DMS53 treated with DMSO at 0.1 percent for 48 hours (cell line): ENCODE measurements around the gene PPP1R9A.

Source experiments
- DNase-seq: peaks from one replicate; lab custom pipeline; 2025; ENCODE audit not compliant: unreplicated experiment; lab: John Stamatoyannopoulos, UW

The PPP1R9A gene

GRCh38 chr7:95190515-95190914 lies 283.1 kb downstream of the PPP1R9A start:
- DNase-seq, result no peak

GRCh38 chr7:95191795-95192194 lies 284.4 kb downstream of the PPP1R9A start:
- no peak for DNase-seq

DNA sequence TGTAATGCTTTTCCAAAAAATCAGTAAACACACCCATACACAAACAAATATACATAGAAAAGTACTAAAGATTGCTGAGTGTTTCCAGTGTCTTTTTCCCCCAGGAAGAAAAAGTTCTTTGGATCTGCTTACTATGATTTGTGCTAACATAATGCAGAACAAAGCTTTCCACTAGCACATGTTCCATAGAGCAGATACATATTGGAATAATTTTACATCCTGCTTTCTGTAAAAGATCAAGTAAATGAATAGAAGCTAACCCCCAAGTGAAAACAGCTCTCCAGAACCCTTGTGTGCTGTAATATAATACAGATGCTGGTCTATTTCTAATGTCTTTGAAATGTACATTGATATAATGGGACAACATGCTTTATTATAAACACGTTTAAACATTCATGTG lies 291.5 kb downstream of the PPP1R9A start:
- DNase-seq, result no peak

DNA sequence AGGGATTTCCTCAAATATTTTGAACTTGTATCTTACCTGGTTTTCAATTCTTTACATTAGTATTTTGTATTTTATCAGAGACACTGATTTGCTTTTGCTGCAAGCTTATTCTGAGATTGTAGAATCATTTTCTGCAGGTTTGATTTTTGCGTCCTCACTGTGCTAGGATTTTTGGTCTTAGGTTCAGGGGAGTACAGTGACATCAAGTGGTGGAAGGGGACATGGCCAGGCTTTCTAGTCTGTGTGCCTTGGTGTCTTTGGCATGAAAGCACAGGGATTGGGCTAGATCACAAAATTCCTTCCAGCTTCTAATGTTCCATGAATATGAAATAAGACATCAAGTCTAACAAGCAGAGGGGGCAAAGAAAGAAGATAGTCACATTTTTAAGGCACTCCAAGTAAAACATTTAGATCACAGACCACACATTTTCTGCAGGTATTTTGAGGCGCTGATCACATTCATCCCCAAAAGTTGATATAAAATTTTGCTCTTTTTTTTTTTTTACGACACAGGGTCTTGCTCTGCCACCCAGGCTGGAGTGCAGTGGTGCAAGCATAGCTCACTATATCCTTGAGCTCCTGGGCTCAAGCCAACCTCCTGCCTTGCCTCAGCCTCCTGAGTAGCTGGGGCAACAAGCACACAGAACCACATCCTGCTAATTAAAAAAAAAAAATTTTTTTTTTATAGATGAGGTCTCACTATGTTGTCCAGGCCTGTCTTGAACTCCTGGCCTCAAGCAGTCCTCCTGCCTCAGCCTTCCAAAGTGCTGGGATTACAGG lies 292.6 kb downstream of the PPP1R9A start:
- peak; percentile 74 for DNase-seq

DNA sequence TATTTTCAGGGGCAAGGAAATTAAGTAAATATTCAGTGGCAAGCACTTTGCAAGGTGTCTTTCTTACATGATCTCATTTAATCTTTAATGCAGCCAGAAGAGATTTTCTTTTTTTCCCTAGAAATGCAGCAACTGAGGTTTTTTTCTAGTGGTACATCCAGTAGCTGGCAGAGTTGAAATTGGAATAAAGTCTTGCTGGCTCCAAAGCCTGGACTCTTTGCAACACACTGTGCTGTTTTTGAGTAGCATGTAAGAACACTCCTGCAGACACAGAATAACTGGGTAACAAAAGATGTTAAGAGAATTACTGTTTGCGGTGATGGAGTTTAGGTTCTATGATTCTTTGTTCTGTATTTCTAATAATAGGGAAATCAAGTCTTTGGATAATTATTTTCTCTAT lies 293.3 kb downstream of the PPP1R9A start:
- DNase-seq, result no peak

DNA sequence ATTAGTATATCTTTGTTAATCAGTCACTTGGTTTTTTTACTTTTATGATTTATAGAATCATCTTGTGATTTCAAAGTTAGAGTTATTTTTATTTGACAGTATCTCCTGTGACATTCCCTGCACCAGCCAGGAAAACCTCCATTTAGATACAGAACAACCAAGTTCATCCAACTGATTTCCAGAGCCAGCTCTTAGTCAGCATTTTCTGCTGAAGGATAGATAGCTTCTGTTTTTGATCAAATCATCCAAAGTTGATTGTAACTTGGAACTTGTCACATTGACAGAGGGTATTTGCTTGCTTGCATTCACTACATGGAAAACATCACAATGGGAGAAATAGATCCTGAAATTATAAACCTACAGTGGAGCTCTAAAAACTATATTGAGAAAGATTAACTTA lies 294.3 kb downstream of the PPP1R9A start:
- DNase-seq, result no peak

DNA sequence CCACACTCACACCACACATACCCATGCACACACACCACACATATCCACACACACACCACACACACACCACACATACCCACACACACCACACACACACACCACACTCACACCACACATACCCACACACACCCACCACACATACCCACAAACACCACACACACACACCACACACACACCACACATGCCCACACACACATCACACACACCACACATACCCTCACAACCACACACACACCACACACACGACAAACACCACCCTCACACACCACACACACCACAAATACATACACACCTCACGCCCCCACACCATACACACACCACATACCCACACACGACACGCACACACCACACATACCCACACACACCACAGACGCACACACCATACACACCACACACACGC lies 297.2 kb downstream of the PPP1R9A start:
- DNase-seq, result no peak

GRCh38 chr7:95205665-95206225 lies 298.4 kb downstream of the PPP1R9A start:
- DNase-seq, result no peak

GRCh38 chr7:95209276-95209675 lies 301.9 kb downstream of the PPP1R9A start:
- no peak for DNase-seq

DNA sequence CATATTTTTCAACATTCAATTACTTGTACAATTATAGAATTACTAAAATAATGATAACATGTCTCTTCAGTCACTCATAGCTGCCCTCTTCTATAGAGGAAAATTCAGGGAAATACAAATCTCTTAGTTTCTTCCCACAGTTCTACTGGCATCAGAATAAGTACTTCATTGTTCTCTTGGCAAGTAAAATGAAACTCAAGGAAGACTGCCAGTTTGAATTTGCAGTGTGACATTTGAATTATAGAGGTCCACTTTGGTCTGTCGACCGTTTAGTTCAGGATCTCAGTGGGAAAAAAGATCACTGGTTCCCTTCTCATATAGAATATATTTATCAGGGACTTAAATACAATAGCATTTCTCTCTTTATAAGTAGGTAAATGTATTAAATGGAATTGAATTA lies 302.4 kb downstream of the PPP1R9A start:
- DNase-seq, result no peak

GRCh38 chr7:95213148-95213547 lies 305.8 kb downstream of the PPP1R9A start:
- no peak for DNase-seq

DNA sequence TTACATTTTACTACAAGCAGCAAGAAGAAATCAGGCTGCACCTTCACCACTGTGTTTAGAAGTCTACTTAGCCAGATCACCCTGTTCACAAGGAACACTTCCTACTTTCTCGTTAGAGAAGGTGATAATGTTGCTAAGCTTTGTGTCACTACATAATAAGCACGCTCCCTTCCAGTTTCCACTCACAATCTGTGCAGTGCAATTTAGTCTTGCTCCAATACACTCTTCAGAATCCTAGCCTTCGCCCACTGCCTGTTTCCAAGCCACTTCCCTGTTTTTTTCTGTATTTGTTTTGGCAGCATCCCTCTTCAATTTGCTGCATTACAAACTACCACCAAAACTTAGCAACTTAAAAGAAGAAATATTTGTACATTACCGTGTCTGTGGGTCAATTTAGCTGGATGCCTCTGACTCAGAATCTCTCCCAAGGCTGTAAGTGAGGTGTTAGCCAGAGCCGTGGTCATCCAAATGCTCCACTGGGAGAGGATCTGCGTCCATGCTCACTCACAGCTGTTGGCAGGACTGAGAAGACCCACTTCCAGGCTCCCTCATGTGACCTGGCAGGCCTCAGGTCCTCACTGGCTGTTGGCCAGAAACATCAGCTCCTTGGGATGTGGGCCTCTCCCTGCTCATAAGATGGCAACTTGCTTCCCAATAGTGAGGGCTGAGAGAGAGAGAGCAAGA lies 306.6 kb downstream of the PPP1R9A start:
- DNase-seq, result no peak

DNA sequence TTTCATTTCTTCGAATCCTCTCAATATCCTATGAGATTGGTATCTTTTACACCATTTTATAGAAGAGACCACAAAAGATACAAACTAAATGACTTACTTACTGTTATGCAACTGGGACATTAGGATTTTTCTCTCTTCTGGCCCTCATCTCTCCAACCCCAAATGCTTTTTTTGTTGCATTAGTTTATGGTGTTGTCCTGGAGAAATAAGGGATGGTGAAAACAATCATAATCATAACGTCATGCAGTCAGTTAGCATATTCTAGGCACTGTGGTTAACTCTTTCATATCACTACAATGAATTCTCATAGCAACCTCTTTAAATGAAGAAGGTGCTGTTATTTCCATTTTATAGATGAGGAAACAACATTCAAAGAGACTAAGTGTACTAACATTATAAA lies 312.3 kb downstream of the PPP1R9A start:
- DNase-seq, result no peak

DNA sequence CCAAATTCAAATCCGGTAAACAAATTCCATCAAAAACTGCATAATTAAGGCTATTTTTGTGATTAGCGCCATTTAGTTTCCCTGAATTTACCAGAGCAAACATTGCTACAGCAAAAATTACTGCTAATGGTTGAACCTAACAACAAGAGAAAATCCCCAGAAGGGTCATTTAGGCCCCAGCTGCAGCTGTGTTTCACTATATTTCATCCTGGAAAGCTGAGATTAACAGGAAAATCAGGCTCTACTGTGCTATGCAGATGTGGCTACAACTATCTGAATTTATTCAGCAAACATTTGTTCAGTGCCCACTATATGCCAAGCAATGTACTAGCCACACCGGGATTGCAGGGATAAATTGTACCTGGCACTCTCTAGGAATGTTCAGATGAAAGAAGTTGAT lies 312.9 kb downstream of the PPP1R9A start:
- DNase-seq, result no peak

GRCh38 chr7:95225301-95225700 lies 317.9 kb downstream of the PPP1R9A start:
- no peak for DNase-seq

DNA sequence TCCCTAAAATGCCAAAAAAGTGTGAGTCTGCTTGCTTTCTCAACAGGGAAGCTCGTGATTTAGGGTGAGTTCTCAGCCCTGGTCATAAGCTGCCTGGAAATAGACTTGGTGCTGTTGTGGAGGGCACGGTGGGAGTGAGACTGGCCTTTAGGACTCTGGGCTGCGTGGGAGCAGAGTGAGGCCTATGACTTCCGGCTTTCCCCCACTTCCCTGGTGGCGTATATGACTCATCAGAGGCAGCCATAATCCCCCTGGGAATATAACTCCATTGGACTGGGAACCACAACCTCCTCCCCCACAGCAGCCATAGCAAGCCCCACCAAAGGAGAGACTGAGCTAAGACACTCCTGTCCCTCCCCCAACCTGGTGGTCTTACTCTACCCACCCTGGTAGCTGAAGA lies 321.9 kb downstream of the PPP1R9A start:
- DNase-seq, result no peak

- DNase-seq, result no peak
Observed at GRCh38 chr7:95238252-95238943, 331.0 kb downstream of the PPP1R9A start.

DNA sequence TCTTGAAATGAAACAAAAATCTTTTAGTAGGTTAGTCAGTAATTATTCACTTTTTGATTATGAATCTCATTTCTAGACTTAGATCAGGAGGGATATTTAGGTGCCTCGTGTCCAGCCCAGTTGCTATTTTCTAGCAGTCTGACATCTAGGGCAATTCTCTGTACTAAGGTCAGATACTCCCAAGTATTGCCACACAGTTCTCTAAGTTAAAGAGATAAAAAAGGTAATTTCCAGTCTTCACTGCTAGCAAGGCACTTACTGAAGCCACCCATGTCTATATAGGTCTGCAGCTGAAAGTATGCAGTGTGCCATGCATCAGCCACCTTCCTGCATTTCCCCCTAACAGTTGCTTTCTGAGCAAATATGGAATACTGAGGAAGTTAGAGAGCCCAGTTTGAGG lies 333.5 kb downstream of the PPP1R9A start:
- no peak for DNase-seq

- no peak for DNase-seq
Observed at GRCh38 chr7:95242266-95242665, 334.9 kb downstream of the PPP1R9A start.

GRCh38 chr7:95244616-95245015 lies 337.2 kb downstream of the PPP1R9A start:
- DNase-seq, result no peak

DNA sequence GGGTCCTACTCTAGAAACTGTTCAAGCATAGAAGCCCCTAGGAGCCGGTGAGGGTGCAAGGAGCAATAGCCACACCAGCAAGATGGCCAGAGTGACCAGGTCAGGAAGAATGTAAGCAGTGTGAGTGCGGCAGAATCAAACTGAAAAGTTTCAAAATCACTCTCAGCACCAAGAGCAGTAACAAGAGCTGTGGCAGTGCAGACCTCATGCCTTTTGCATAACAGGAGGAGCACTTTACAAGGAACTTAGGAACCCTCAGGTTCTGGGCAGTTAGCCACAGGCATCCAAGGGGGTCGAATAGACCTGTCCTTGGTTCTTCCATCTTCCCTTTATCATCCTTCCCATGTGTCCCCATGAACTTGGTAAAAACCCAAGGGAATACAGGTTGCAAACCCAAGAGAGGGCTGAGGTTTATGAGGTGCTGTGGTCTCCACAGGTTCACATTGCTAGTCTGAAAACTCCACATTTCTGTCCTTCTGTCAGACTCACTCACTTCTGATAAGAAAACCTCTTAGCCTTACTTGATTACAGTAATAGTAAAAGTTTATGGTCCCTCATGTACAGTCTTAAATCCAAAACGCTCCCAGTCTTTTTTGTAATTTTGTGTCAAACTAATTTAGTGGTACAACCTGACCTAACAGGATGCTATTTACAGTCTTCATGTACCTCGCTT lies 338.6 kb downstream of the PPP1R9A start:
- no peak for DNase-seq
